Measurements from ENCODE around the gene PLGRKT.

DNA sequence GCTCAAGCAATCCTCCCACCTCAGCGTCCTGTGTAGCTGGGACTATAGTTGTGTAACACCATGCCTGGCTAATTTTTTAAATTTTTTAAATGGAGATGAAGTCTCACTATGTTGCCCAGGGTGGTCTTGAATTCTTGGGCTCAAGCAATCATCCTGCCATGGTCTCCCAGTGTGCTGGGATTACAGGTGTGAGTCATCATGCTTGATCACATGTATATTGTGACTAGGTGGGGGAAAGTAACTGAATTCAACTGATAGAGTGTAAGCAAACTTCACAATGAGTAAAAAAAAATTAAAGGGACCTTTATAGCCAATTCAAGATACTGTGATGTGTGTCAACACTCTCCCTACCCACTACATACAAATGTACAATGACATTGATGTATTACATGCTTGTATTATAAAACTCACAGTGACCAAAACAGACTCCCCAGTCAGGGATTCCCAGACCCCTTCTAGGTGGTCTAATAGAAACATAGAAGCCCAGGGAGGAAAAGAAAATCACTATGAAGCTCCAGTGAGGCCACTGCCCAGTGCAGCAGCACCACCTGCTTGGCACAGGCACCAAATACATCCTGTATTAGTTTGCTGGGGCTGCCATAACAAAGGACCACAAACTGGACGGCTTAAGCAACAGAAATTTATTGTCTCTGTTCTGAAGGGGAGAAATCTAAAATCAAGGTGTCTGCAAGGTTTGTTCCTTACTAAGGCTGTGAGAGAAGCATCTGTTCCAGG is 8.8 kb downstream of the PLGRKT start:
- TF ChIP-seq ZNF274 (IDR thresholded peaks at IDR 0.05; ENCODE audit: low read depth, low read length) (no peak), SUZ12 (IDR thresholded peaks at IDR 0.05; ENCODE audit: extremely low read depth, insufficient read depth, insufficient read length) (no peak), YY1 (IDR thresholded peaks at IDR 0.05; ENCODE audit: insufficient read depth, insufficient read length) (no peak)

Measured in NT2/D1 (cell line).